Measurements from ENCODE around the gene SORCS2. TPM values are rescaled to one million over a fixed set of nuclear protein-coding genes. Genes with fewer than 3 reads are reported as not detected.

The SORCS2 gene
- total RNA-seq, 2 donors from 2014 or later = 1.5 to 1.7 TPM

- no peak overlapping the region for H3K27ac ChIP-seq
- no peaks in the 10 kb centered on the region for H3K27me3 ChIP-seq
- H3K36me3 ChIP-seq = peaks cover 5% of the 10 kb centered on the region
- TF ChIP-seq CTCF (IDR thresholded peaks at IDR 0.05) = no peak
- no peak for DNase-seq (ENCODE audit: low spot score)
- no peaks in the 10 kb centered on the region for H3K9me3 ChIP-seq
- H3K4me1 ChIP-seq = peaks cover 0 to 41% of the 10 kb centered on the region in 2 donors
- H3K4me3 ChIP-seq = no peak overlapping the region
Observed at GRCh38 chr4:7786517-7786916, 594.2 kb downstream of the SORCS2 start.

GRCh38 chr4:7787067-7787466 is 594.7 kb downstream of the SORCS2 start:
- H3K9me3 ChIP-seq = no peaks in the 10 kb centered on the region
- H3K4me1 ChIP-seq = peaks cover 0 to 38% of the 10 kb centered on the region in 2 donors
- no peak for DNase-seq (ENCODE audit: low spot score)
- no peaks in the 10 kb centered on the region for H3K27me3 ChIP-seq
- H3K4me3 ChIP-seq = no peak overlapping the region
- H3K27ac ChIP-seq = no peak overlapping the region
- no peak for TF ChIP-seq CTCF (IDR thresholded peaks at IDR 0.05)
- H3K36me3 ChIP-seq = peaks cover 5% of the 10 kb centered on the region

GRCh38 chr4:7787681-7788141 is 595.4 kb downstream of the SORCS2 start:
- DNase-seq (ENCODE audit: low spot score) = no peak
- no peak overlapping the region for H3K4me3 ChIP-seq
- H3K36me3 ChIP-seq = peaks cover 5% of the 10 kb centered on the region
- H3K27ac ChIP-seq = peak overlapping the region; percentile 12 to 84
- peaks cover 0 to 31% of the 10 kb centered on the region in 2 donors for H3K4me1 ChIP-seq
- H3K27me3 ChIP-seq = no peaks in the 10 kb centered on the region
- H3K9me3 ChIP-seq = no peaks in the 10 kb centered on the region
- no peak for TF ChIP-seq CTCF (IDR thresholded peaks at IDR 0.05)

- Histone ChIP-seq H3K4me1 (peaks cover 0 to 27% of the 10 kb centered on the region in 2 donors), H3K27me3 (no peaks in the 10 kb centered on the region), H3K36me3 (peaks cover 6% of the 10 kb centered on the region), H3K27ac (peak overlapping the region; percentile 82 to 84), H3K4me3 (no peak overlapping the region), H3K9me3 (no peaks in the 10 kb centered on the region)
- DNase-seq (ENCODE audit: low spot score) = no peak
- TF ChIP-seq CTCF (IDR thresholded peaks at IDR 0.05) = no peak
Observed at GRCh38 chr4:7788193-7788592, 595.9 kb downstream of the SORCS2 start.

- DNase-seq (ENCODE audit: low spot score) = no peak
Observed at GRCh38 chr4:7788694-7789425, 596.5 kb downstream of the SORCS2 start.

More at GRCh38 chr4:7788694-7789425, 596.5 kb downstream of the SORCS2 start:
- peak overlapping the region; percentile 82 to 84 for H3K27ac ChIP-seq
- H3K27me3 ChIP-seq = no peaks in the 10 kb centered on the region
- H3K4me1 ChIP-seq = peaks cover 0 to 25% of the 10 kb centered on the region in 2 donors
- H3K36me3 ChIP-seq = peaks cover 11% of the 10 kb centered on the region
- no peaks in the 10 kb centered on the region for H3K9me3 ChIP-seq
- TF ChIP-seq CTCF (IDR thresholded peaks at IDR 0.05) = no peak
- H3K4me3 ChIP-seq = no peak overlapping the region
